ENCODE results near the gene ANKRD44.
"Not testable (repeated sequence)": the region's sequence is repeated elsewhere in the genome, so short reads cannot be mapped to it uniquely, and the experiment has no call there.

Gene ANKRD44

DNA sequence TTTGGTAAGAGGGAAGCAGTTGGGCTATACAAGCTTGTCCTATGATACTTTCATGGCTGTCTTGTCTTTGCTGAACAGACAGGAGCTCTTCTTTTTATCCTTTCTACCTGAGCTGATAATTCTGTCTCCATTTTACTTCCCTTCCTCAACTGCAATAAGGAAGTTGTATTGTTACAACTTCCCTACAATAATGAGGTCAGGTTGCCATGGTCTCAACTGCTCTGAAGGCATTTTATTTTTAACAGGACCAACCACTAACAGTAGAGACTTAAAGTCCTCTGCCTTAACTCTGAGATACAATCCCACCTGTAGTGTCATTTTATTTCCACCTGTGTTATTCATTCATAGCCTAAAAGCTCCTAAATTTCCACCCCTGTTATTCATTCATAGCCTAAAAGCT is 265.5 kb downstream of the ANKRD44 start:
- no peak for DNase-seq (ENCODE audit: low read depth in 1 of 2, low spot score in 1 of 2)

- DNase-seq (ENCODE audit: low read depth in 1 of 2, low spot score in 1 of 2), result no peak
Observed at GRCh38 chr2:197042739-197043196, 267.8 kb downstream of the ANKRD44 start.

DNA sequence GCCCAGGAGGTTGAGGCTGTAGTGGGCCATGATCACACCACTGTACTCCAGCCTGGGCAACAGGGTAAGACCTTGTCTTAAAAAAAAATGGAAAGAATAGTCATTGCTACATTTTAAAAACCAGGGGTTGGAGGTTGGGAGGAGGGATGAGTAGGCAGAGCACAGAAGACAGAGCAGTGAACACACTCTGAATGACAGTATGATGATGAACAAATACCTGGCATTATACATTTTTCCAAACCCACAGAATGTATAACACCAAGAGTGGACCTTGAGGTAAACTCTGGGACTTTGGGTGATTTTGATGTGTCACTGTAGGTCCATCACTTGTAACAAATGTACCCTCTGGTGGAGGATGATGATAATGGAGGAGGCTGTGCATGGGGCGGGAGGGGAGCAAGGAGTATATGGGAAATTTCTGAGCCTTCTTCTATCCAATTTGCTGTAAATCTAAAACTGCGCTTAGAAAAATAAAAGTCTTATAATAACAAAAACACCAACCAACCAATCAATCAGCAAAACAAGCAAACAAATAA is 272.6 kb downstream of the ANKRD44 start:
- DNase-seq (ENCODE audit: low read depth in 1 of 2, low spot score in 1 of 2), result no peak

DNA sequence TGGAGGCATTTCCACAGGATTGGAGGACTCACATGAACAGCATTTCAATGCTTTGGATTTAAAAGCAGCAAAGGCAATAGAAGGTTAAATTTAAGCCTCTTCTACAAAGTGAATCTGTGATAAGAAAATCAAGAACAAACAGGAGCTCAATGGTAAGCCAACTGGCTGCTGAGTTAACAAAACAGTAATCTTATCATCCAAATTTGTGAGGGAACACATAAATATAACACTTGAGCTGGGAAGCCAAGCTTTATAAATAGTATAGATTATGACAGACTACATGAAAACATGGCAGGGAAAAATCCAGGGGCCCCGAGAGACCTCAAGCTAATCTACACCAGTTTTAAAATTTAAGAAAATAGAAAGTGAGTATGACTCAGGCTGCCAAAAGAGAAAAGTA is 275.6 kb downstream of the ANKRD44 start:
- DNase-seq (ENCODE audit: low read depth in 1 of 2, low spot score in 1 of 2), result no peak

DNA sequence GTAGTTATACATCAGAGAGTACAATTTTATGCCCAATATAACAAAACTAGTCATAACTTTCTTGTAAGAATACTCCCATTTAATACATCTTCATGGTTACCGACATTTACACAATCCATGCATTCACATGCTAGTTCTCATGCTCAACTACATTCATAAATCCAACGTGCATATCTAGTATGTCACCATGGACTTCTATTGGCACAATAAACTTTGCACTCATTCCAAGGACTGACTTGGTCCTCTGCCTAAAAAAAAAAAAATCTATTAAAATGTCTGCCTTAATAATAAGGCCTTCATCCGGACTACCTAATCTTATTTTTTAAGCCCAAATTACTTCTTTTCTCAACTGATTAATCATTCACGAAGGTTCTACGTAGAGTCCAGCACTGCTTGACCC is 276.3 kb downstream of the ANKRD44 start:
- DNase-seq (ENCODE audit: low read depth in 1 of 2, low spot score in 1 of 2), result no peak

GRCh38 chr2:197033222-197033621 is 277.4 kb downstream of the ANKRD44 start:
- DNase-seq (ENCODE audit: low read depth in 1 of 2, low spot score in 1 of 2), result no peak

DNA sequence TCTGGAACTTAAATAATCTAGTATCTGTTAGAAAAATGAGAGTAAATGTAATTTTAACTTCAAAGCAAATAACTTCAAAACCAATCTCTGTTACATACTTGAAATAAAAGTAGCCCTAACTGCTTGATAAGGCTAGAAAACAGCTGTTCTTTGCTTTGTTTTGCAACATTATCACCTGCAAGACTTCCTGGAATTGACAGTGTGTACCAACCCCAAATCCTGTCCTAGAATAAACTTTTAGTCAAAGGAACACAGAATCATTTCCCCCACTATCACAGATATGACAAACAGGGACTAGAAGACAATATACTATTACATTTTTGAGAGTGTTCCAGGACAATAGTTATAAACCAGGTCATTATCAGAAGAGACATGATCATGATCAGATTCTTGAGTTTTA is 278.8 kb downstream of the ANKRD44 start:
- no peak for DNase-seq (ENCODE audit: low read depth in 1 of 2, low spot score in 1 of 2)

DNA sequence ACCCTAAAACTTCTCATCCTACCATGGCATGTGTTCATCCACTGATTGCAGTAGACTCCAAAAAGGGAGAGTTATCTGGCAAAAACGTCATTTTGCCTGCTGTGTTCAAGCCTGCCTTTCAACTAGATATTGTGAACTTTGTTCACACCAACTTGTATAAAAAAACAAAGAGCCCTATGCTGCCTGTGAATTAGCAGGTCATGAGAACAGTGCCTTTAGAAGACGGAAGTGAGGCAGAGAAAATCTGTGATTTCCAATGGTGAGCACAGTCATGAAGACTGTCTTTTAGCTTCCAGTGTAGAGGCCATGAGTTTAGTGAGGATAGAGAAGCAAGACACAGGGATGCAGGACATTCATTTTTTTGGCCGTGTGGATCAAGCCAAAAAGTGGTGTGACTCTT is 280.5 kb downstream of the ANKRD44 start:
- DNase-seq (ENCODE audit: low read depth in 1 of 2, low spot score in 1 of 2), result no peak

GRCh38 chr2:197028633-197029032 is 281.9 kb downstream of the ANKRD44 start:
- DNase-seq (ENCODE audit: low read depth in 1 of 2, low spot score in 1 of 2), result no peak

- DNase-seq (ENCODE audit: low read depth in 1 of 2, low spot score in 1 of 2), result no peak
Observed at GRCh38 chr2:197028230-197028629, 282.4 kb downstream of the ANKRD44 start.

DNA sequence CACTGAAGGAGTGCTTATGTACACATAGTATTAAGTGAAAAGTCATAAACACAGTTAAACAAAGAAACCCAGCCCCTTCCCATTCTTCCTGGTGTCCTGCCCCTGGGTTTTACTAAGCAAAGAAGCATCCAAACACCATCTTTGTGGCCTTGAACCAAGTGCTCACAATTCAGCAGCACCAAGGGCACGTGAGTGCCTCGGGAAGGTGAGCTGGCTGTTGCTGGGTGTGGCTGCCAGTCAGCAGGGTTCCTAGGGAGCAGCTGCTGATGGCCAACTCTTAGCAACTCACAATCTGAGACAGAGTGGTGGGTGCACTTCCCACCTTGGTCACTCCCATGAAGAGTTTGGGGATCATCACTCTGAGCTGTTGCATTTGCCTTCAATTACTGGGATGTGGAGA is 286.4 kb downstream of the ANKRD44 start:
- no peak for DNase-seq (ENCODE audit: low read depth in 1 of 2, low spot score in 1 of 2)

GRCh38 chr2:197020921-197021320 is 289.7 kb downstream of the ANKRD44 start:
- not testable (repeated sequence) for DNase-seq (ENCODE audit: low read depth in 1 of 2, low spot score in 1 of 2)

DNA sequence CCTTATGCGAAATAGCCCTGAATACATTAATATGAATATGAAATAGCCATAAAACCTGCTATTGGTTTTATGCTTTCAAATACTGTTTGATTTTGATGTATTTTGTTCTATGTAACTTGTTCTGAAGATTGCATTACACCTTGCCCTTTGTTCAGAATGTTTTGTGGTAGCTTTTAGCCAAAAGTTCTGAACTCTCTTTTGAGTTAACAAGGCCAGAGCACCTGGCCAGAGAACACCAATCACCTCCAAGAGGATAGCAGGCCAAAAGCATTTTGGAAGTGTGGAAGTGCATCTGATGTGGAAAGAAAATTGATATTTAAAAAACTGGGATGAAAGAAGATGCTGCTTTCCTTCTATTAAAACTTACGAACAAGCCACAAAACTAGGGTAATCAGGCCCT is 297.5 kb downstream of the ANKRD44 start:
- no peak for DNase-seq (ENCODE audit: low read depth in 1 of 2, low spot score in 1 of 2)

- DNase-seq (ENCODE audit: low read depth in 1 of 2, low spot score in 1 of 2), result peak in 1 of 2 donors; percentile 17
Observed at GRCh38 chr2:197011801-197012641, 298.6 kb downstream of the ANKRD44 start.

GRCh38 chr2:197011021-197011417 is 299.6 kb downstream of the ANKRD44 start:
- DNase-seq (ENCODE audit: low read depth in 1 of 2, low spot score in 1 of 2), result no peak

- no peak for DNase-seq (ENCODE audit: low read depth in 1 of 2, low spot score in 1 of 2)
Observed at GRCh38 chr2:197010200-197011020, 300.2 kb downstream of the ANKRD44 start.

GRCh38 chr2:197008741-197009341 is 301.7 kb downstream of the ANKRD44 start:
- DNase-seq (ENCODE audit: low read depth in 1 of 2, low spot score in 1 of 2), result not testable (repeated sequence)

GRCh38 chr2:197007716-197008628 is 302.6 kb downstream of the ANKRD44 start:
- no peak for DNase-seq (ENCODE audit: low read depth in 1 of 2, low spot score in 1 of 2)

DNA sequence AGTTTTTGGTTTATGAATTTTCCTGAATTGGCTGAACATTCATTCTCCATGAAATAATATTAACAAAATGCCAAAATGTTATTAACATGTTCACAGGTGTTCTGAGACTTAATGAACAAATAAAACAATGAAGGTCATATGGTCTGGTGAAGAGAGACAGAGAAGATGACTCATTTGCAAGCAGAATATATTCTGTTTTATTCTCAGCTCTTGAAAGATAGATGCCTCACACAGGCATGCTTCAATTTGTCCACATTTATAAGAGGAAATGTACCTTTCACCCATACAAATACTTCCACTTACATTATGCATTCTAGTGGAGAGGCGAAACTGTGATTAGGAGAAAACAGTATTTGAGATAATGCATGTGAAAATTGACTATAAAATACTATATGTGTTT is 308.7 kb downstream of the ANKRD44 start:
- no peak for DNase-seq (ENCODE audit: low read depth in 1 of 2, low spot score in 1 of 2)

- no peak for DNase-seq (ENCODE audit: low read depth in 1 of 2, low spot score in 1 of 2)
Observed at GRCh38 chr2:196995757-196996314, 314.7 kb downstream of the ANKRD44 start.
